Left ventricle myocardium superior (tissue), 1 donor: ENCODE data around the gene AP2S1. TPM values are rescaled to one million over a fixed set of nuclear protein-coding genes. Genes with fewer than 3 reads are reported as not detected.
"Not testable (repeated sequence)": the region's sequence is repeated elsewhere in the genome, so short reads cannot be mapped to it uniquely, and the experiment has no call there.

Experiments
- ATAC-seq: fragments of 200-7000 bp; cut with Tn5 transposase; one replicate; pipeline ENCODE4 v1.9.1; 2020; ENCODE audit warnings: mild to moderate bottlenecking, moderate library complexity
- DNase-seq: peaks from one replicate; pipeline ENCODE4 v3.0.0-alpha.2; 2020
- intact Hi-C: fragments of 100-400 bp; cut with micrococcal nuclease; formaldehyde crosslinking; loops from one replicate; pipeline ENCODE4 v1.11.0; 2022
- long read RNA-seq: library from polyadenylated mRNA; unstranded; transcript quantifications from one replicate; pipeline ENCODE4 v2.0.0, GENCODE V29; 2021
- total RNA-seq: library from RNA; stranded (reverse); fragmentation: NEBNext Ultra II Directional; extraction: Animal tissue kit (Norgen Biotek cat#: 25700); gene quantifications from one replicate; pipeline ENCODE4 v1.2.1, GENCODE V29; 2021
- donor health status: DM: no; HTN: yes; CAD: no; lungs with severe emphysema.

The AP2S1 gene
- 85.2 TPM for total RNA-seq
- long read RNA-seq, transcript AP2S1-201 (5 exons, 935 nt), result major isoform, 72 of 89 reads
- long read RNA-seq, transcript AP2S1-204 (4 exons, 707 nt), result minor isoform, 8 of 89 reads
- long read RNA-seq, partial matches to known transcripts, result 2 of 89 reads
- long read RNA-seq, other reads (novel, unspliced or antisense), result 3 of 89 reads

DNA sequence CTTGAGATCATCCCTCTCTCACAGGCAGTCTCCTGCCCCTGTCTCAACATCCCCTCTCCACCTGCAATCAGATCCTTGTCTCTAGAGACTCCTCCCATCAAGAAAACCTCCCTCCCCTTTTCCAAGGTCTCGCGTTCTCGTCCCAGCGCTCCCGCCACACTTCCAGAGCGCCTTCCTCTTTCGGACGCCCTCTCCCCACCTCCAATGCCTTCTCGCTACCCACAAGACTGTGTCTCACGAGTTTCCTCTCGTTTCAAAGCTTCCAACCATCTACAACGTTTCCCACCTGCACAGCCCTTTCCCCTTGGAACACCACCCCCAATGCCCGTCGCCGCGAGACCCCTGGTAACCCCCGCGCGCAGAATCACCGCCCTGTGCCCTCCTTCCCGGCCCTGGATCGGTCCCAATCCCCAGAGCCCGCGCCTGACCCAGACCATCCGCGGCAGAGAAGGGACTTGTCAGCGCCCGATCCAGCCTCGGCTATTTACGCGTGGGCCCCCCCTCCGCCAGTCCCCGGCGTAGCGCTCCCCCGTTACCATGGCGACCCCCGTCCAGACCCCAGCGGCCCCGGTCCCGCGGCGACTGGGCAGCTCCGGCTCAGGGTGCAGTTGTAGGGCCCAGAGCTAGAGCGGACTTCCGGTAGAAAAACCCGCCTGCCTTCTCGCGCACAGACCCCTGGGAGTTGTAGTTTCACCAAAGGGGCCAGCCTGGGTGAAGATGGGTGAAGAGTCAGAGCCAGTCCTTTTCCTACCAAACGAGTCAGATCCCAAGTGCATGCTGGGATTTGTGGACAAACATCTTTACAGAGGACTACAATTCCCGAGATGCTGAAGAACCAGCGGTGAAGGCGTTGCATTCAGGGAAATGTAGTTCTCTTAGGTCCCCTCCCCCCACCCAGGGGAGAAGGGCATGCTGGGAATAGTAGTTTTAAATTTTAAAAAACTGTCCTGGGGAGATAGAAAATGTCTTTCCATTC lies at the start of gene AP2S1:
AP2S1 (minus strand) TSS at position 619 of the 976 bp plus-strand sequence; CDS start at position 539, 80 bp downstream.
- intact Hi-C loops, result no loop called here
- peak; percentile 95 for ATAC-seq

DNA sequence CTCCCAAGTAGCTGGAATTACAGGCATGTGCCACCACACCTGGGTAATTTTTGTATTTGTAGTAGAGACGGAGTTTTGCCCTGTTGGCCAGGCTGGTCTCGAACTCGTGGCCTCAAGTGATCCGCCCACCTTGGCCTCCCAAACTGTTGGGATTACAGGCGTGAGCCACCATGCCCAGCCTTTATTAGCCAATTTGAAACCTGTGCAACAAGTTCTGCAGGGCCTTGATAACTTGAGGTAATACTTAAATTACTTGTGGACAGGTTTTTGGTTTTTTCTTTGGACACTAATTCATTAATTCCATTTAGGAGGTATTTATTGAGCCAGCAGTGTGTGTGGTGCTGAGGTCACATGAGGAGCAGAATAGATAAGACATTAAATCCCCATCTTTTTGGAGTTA lies 49.7 kb upstream of the AP2S1 start:
- DNase-seq, result no peak
- intact Hi-C loops, result no loop called here

More for the DNA sequence above, at the start of gene AP2S1:
- peak; percentile 92 for DNase-seq

DNA sequence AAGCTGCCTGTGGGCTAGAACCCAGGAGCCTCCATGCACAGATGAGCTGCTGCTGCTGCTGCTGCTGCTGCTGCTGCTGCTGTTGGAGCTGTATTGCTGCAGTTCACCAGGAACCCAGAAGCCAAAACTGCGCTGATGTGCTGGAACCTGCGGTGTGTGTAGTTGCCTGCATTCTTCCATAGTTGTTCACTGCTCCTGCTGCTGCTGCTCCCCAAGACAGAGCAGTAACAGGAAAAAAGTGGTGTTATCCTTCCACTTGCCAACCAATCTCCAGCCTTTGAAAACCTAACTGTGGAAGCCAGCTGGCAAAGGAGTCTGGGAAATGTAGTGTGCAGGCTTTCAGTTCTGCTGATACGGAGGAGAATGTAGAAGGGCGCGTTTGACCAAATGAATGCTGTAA lies 48.1 kb upstream of the AP2S1 start:
- intact Hi-C loops, result no loop called here
- DNase-seq (no peak), ATAC-seq (peak; percentile 54)

More for the DNA sequence above, 49.7 kb upstream of the AP2S1 start:
- ATAC-seq, result no peak

DNA sequence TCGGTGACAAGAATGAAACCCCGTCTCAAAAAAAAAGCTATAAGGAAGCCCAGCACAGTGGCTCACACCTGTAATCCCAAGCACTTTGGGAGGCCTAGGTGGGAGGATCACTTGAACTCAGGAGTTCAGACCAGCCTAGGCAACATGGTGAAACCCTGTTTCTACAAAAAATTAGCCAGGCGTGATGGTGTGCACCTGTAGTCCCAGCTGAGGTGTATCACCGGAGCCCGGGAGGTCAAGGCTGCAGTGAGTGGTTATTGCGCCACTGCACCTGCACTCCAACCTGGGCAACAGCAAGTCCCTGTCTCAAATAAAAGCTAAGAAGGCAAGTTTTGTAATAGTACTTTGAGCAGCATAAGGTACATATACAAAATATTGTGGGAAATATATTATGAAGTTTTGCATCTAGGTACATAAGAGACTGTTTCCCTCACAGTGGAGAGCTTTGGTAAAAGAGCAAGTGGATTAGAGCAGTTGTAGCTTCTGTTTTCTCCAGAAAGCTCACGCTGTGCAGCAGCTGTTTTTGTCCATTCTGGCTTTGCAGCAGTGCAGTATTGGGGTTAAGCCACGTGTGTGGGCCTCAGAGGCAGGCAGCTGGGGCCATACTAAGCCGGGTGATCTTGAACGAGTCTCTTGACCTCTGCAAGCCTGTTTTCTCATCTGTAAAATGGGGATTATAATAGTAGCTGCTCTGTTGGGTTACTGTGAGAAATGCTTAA lies 45.6 kb upstream of the AP2S1 start:
- intact Hi-C loops, result no loop called here
- DNase-seq, result no peak
- ATAC-seq, result no peak

DNA sequence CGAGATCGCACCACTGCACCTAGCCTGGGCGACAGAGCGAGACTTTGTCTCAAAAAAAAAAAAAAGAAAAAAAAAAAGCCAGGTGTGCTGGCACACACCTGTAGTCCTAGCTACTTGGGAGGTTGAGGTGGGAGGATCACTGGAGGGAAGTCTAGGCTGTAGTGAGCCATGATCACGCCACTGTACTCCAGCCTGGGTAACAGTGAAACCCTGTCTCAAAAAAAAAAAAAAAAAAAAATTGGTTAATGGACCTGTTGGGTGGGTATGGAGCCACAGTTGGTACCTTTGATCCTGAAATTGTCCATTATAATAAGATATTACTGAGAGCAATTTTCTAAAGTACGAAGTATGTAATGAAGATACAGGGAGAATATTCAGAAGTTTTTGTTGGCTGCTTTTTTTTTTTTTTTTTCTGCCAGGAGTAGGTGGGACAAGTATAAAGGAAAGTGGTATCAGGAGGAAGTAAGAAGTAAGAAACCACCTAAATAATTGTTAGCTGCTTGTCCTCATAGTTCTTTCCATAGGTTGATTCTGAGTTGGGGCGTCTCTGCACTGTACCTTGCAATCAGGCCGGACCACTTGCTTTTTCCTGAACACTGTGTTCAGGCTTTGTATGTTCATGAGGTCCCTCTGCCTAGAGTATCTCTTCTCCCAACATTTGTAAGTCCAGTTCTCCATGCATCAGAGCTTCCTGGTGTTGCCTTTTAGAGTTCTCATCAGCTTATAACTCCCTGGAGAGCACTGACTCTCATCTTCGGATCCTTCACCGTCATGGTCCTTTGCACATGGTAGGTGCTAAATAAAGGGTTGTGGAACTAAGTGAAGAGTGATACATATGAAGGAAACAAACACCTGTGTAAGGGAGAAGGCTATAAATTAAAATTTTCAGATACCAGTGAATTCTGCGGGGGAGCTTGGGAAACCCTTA lies 41.9 kb upstream of the AP2S1 start:
- no peak for ATAC-seq
- intact Hi-C loops, result no loop called here

DNA sequence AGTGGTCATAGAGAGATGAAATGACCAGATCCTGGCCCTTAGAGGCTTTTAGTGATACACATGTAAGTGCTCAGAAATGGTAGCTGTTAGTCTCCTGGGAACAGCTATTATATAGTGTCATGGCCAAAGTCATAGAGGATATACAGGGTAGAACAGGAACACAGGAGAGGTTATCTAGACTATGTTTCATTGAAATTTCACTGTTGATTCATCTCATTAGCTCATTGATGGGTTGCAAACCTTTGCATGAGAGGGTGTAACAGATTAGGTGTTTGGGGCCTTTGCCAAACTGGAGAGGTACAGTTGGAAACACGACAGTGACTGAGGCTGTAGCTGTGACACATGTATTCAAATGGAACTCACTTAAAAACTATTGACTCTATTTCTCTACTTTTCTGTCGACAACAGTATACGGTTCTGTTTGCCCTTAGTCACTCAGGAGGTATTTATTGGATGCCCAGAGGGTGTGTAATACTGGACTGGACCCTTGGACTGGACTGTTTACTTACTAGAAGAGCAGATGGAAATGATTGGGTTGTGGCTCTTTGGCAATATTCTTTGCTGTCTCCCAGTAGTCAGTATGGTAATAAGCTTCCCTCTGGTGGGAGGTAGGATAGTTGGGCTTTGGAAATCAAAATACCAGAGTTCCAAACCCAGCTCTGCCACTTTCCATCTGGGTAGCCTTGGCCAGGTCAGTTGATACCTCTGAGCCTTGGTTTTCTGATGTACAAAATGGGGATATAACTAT lies 40.0 kb upstream of the AP2S1 start:
- intact Hi-C loops, result no loop called here
- peak; percentile 41 for ATAC-seq
- DNase-seq, result no peak

More for the DNA sequence above, 41.9 kb upstream of the AP2S1 start:
- DNase-seq, result no peak

DNA sequence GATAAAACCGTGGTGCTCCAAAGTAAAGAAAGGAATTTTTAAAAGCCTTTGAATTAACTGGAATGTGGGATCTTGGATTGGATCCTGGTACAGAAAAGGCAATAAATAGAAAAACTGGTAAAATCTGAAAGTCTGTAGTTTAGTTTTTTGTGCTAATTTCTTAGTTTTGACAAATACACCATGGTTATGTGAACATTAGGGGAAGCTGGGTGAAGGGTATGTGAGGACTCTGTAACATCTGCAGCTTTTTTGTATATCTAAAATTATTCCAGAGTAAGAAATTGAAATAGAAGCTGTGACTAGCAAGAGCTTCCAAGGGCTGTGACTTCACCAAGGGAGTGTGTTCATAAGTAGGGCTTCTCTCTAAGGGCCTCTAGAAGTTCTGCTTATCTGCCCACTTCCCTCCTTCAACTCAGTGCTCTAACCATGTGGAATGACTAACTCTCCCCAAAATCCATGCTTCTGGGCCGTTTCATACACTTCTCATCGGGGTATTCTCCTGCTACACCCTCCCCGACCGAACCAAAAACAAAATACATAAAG lies 36.7 kb upstream of the AP2S1 start:
- ATAC-seq (no peak), DNase-seq (no peak)
- intact Hi-C loops, result no loop called here

DNA sequence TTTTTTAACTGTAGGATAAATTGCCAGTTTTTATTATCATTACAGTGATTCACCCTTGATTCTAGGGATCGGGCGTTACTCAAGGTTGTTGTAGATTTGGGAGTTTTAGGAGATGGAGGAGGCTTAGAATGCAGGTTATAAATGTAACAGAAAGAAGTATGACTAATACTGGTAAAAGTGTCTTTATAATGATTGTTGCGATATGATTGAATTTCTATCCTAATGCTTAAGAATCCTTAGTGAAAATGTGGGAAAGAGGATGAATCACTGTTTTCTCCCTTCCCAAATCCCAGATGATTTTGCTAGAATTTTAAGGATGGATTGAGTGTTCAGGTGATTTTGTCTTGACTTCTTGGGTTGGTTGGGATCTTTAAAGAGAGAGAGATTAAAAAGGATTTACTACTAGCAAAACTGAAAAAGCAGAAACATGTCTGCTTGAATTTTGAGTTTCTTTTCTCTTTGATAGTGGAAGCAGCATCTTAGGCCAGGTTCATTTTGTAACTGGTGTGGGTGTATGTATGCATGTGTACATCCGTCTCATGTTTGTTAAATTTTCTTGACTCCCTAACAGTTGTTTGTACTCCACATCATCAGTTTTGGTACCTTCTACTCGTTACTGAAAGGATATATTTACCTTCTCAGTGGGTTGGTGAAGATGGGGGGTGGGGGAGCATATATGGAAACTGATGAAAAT lies 36.0 kb upstream of the AP2S1 start:
- DNase-seq (no peak), ATAC-seq (no peak)
- intact Hi-C loops, result no loop called here

DNA sequence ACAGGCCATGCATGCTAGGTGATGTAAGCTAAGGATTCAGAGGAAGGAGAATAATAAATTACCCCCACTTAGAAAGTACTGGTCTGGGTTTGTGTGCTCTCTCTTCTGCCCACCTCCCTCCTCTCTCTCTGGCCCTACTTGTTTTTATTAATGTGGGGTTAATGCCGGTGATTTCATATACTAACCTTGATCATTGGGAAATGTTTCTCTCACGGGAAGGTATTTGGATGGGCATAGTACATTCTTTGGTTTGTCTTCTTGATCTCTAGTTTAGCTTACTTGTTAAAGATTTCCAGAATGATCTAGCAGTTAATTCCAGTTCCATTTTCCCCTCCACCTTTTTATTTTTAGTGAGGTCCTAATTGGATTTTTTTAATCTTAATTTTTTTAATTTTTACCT lies 34.8 kb upstream of the AP2S1 start:
- no peak for DNase-seq
- intact Hi-C loops, result no loop called here
- no peak for ATAC-seq

DNA sequence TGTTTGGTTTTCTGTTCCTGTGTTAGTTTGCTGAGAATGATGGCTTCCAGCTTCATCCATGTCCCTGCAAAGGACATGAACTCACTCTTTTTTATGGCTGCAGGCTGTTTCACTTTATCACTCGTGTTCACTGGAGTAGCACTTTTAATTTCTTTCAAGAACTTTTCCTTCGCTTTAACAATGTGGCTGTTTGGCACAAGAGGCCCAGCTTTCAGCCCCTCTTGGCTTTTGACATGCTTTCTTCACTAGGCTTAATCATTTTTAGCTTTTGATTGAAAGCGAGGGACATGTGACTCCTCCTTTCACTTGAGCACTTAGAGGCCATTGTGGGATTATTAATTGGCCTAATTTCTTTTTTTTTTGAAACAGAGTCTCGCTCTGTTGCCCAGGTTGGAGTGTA lies 32.1 kb upstream of the AP2S1 start:
- intact Hi-C loops, ATAC-seq, DNase-seq: not testable (repeated sequence)

DNA sequence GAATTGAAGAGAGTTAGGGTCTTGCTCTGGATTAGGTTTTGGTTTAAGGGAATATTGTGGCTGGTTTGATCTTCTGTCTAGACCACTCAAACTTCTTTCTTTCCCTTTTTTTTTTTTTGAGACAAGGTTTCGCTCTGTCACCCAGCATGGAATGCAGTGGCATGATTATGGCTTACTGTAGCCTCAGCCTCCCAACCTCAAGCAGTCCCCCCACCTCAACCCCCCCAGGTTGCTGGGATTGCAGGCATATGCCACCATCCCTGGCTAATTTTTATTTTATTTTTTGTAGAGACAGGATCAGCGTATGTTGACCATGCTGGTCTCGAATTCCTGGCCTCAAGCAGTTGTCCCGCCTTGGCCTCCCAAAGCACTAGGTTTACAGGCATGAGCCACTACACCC lies 31.4 kb upstream of the AP2S1 start:
- ATAC-seq (no peak), DNase-seq (no peak)
- intact Hi-C loops, result no loop called here

DNA sequence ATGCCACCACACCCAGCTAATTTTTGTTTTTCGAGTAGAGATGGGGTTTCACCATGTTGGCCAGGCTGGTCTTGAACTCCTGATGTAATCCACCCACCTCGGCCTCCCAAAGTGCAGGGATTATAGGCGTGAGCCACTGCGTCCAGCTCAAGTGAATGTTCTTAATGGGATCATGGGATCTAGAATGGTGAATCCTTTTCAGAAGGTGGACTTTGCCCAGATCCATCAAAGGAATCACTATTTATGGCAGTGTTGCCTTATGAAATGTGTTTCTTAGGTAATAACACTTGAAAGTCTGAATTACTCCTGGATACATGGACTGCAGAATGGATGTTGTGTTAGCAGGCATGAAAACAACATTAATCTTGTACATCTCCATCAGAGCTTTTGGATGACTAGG lies 30.4 kb upstream of the AP2S1 start:
- DNase-seq, result no peak
- ATAC-seq, result no peak
- intact Hi-C loops, result no loop called here

DNA sequence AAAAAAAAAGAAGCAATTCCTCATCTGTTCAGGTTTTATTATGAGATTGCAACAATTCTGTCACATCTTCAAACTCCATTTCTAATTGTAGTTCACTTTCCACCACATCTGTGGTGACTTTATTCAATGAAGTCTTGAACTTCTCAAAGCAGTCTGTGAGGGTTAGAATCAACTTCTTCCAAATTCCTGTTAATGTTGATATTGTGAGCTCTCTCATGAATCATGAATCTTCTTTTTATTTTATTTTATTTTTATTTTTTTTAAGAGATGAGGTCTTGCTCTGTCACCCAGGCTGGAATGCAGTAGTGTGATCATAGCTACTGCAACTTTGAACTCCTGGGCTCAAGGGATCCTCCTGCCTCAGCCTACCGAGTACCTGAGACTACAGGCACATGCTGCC lies 29.8 kb upstream of the AP2S1 start:
- intact Hi-C loops, result no loop called here
- ATAC-seq (no peak), DNase-seq (no peak)

DNA sequence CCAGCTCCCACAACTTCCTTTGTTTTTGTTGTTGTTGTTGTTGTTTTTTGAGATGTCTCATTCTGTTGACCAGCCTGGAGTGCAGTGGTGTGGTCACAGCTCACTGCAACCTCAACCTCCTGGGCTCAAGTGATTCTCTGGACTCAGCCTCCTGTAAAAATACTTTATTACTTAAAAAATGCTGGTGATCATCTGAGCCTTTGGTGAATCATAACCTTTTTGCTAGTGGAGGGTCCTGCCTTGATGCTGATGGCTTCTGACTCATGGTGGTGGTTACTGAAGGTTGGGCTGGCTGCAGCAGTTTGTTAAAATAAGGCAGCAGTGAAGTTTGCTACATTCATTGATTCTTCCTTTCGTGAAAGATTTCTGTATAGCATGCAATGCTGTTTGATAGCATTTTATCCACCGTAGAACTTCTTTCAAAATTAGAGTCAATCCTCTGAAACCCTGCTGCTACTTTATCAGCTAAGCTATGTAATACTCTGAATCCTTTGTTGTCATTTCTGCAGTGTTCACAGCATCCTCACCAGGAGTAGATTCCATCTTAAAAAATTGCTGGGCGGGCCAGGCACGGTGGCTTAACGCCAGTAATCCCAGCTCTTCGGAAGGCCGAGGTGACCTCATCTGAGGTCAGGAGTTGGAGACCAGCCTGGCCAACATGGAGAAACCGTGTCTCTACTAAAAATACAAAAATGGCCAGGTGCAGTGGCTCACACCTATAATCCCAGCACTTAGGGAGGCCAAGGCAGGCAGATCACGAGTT lies 28.1 kb upstream of the AP2S1 start:
- ATAC-seq (peak; percentile 56), DNase-seq (no peak)
- intact Hi-C loops, result no loop called here

DNA sequence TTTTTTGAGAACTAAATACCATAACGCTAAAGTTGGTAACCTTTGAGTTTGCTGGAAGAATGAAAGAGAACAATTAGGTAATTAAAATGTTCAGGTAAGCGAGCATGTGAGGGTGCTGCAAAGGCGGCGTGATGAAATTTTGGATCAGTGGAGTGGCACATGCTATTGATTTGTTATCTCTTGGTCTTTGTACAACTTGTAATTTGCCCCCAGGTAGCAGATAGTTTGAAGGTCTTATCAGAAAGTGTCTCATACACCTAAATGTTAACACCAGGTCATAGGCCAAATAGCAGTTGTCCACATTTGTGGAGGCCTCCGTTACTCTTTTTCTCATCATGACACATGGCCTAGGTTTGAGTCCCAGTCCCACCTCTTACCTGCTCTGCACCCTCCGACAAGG lies 25.0 kb upstream of the AP2S1 start:
- intact Hi-C loops, result no loop called here
- no peak for DNase-seq
- ATAC-seq, result no peak

DNA sequence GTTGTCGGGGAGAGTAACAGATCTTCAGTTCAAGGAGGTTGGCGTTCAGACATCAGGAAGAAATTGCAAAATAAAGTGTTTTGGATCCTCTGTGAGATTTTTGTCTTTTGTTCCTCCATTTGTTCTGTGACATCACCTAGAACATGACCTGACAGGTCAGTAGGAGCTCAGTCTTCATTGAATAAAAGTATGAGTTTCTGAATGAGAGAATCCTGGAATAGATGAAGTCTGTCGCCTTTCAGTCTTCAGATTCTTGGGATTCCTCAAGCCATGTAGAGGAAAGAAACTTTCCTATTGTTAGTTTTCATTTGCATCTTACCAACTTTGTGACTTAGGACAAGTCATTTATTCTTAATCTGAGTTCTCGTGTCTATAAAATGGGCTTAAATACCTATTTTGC lies 24.6 kb upstream of the AP2S1 start:
- DNase-seq (no peak), ATAC-seq (no peak)
- intact Hi-C loops, result no loop called here

DNA sequence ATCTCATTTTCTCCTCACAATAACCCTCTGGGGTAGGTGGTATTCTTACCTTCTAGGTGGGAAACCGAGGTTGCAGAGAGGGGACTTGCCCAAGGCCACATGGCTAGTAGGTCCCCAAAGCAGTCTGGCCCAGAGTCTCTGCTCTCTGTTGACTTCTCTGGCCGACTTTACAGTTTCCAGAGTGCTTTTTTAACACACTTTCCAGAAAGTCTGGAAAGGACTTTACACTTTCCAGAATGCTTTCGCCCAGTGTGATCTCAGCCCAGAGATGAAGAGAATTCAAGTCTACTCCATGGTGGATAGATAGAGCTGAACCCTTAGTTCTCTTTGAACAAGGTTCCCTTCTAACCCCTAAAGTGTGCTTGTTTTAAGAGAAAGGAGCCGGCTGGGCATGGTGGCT lies 22.3 kb upstream of the AP2S1 start:
- ATAC-seq (no peak), DNase-seq (no peak)
- intact Hi-C loops, result no loop called here
